Measurements from ENCODE around the gene LMTK3. TPM values are rescaled to one million over a fixed set of nuclear protein-coding genes. Genes with fewer than 3 reads are reported as not detected.

The LMTK3 gene
- total and polyA plus RNA-seq, 2 of the 4 experiments (the other 2 are of a cell fraction), result 0.18 to 0.87 TPM

GRCh38 chr19:48477067-48477685 is 34.5 kb downstream of the LMTK3 start:
- H2BK20ac ChIP-seq (ENCODE audit: low read depth, low read length), result no peak overlapping the region
- H3K4me3 ChIP-seq (ENCODE audit: insufficient read depth, low read depth, low read length), result no peak overlapping the region
- H3K56ac ChIP-seq (ENCODE audit: extremely low read depth, insufficient read depth, low read length), result no peak overlapping the region
- no peaks in the 10 kb centered on the region for H3K27me3 ChIP-seq (ENCODE audit: control insufficient read depth, insufficient read depth, low read length)
- ChIA-PET CTCF (no interaction called here), POLR2A (ENCODE audit: unreplicated experiment) (no interaction called here)
- no peak overlapping the region for H2BK120ac ChIP-seq (ENCODE audit: low read depth, low read length)
- H4K5ac ChIP-seq (ENCODE audit: low read depth, low read length), result no peak overlapping the region
- H4K20me1 ChIP-seq (ENCODE audit: insufficient read depth, low read length), result peaks cover 48% of the 10 kb centered on the region
- no peak overlapping the region for H3K9ac ChIP-seq (ENCODE audit: low read depth, low read length)
- no peak overlapping the region for H3K27ac ChIP-seq (ENCODE audit: insufficient read depth, low read length)
- dilution Hi-C loops (cut with HindIII; ENCODE audit: low sequenced_read_pairs, unreplicated experiment), result no loop called here
- no peaks in the 10 kb centered on the region for H3K9me3 ChIP-seq (ENCODE audit: control insufficient read depth, insufficient read depth, low read length)
- no peak overlapping the region for H2AK9ac ChIP-seq (replicated peaks; ENCODE audit: low read depth, low read length, poor library complexity)
- no peak overlapping the region for H3K14ac ChIP-seq (replicated peaks; ENCODE audit: low read depth, low read length)
- peaks cover 12% of the 10 kb centered on the region for H3K9me1 ChIP-seq (ENCODE audit: insufficient read depth, low read length)
- no peak overlapping the region for H4K8ac ChIP-seq (ENCODE audit: low read depth in 2 of 2, low read length in 2 of 2)
- no peak overlapping the region for H3K18ac ChIP-seq (ENCODE audit: low read depth, low read length)
- intact Hi-C loops (cut with micrococcal nuclease), result no loop called here
- H3K79me1 ChIP-seq (ENCODE audit: low read depth in 1 of 2, low read length in 2 of 2), result peaks cover 12 to 45% of the 10 kb centered on the region in 2 experiments; a peak in 2 of 4 replicates
- H3K4me1 ChIP-seq (ENCODE audit: control insufficient read depth, insufficient read depth, low read length), result peaks cover 10% of the 10 kb centered on the region
- no peak overlapping the region for H3K23ac ChIP-seq (ENCODE audit: low read depth, low read length)
- no peak overlapping the region for H3K4ac ChIP-seq (ENCODE audit: low read depth, low read length)
- no peak overlapping the region for H3K4me2 ChIP-seq (ENCODE audit: low read depth, low read length)
- in situ Hi-C loops (cut with MboI; ENCODE audit: low sequenced_read_pairs), result no loop called here
- no peak overlapping the region for H4K91ac ChIP-seq (ENCODE audit: insufficient read depth, low read depth, low read length)
- no peak overlapping the region for H2AFZ ChIP-seq (replicated peaks; ENCODE audit: low read length, poor library complexity)
- no CpG with 5 or more reads among the region's 10 CpGs for WGBS, 2 experiments (ENCODE audit: extremely low coverage in 2 of 2, insufficient read length in 1 of 2)
- TF ChIP-seq, protein P1, sequence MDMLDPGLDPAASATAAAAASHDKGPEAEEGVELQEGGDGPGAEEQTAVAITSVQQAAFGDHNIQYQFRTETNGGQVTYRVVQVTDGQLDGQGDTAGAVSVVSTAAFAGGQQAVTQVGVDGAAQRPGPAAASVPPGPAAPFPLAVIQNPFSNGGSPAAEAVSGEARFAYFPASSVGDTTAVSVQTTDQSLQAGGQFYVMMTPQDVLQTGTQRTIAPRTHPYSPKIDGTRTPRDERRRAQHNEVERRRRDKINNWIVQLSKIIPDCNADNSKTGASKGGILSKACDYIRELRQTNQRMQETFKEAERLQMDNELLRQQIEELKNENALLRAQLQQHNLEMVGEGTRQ (IDR thresholded peaks at IDR 0.05; ENCODE audit: low read depth, low read length), result no peak
- TF ChIP-seq BHLHE40 (IDR thresholded peaks at IDR 0.05; ENCODE audit: low read depth, low read length), result no peak
- TF ChIP-seq, protein P2, sequence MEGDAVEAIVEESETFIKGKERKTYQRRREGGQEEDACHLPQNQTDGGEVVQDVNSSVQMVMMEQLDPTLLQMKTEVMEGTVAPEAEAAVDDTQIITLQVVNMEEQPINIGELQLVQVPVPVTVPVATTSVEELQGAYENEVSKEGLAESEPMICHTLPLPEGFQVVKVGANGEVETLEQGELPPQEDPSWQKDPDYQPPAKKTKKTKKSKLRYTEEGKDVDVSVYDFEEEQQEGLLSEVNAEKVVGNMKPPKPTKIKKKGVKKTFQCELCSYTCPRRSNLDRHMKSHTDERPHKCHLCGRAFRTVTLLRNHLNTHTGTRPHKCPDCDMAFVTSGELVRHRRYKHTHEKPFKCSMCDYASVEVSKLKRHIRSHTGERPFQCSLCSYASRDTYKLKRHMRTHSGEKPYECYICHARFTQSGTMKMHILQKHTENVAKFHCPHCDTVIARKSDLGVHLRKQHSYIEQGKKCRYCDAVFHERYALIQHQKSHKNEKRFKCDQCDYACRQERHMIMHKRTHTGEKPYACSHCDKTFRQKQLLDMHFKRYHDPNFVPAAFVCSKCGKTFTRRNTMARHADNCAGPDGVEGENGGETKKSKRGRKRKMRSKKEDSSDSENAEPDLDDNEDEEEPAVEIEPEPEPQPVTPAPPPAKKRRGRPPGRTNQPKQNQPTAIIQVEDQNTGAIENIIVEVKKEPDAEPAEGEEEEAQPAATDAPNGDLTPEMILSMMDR (conservative IDR thresholded peaks at IDR 0.05; ENCODE audit: low read depth, low read length), result no peak
- TF ChIP-seq RCOR1 (IDR thresholded peaks at IDR 0.05; ENCODE audit: insufficient replicate concordance, low read length), result no peak
- no peak for TF ChIP-seq RAD21 (IDR thresholded peaks at IDR 0.05; ENCODE audit: low read length)
- no peak for TF ChIP-seq POLR2A (IDR thresholded peaks at IDR 0.05; ENCODE audit: low read depth, low read length)
- no peak for TF ChIP-seq CEBPB (IDR thresholded peaks at IDR 0.05; ENCODE audit: low read depth, low read length)
- no peak for TF ChIP-seq NFE2L2 (IDR thresholded peaks at IDR 0.05; ENCODE audit: low read depth, low read length)
- no peak for TF ChIP-seq RFX5 (IDR thresholded peaks at IDR 0.05; ENCODE audit: low read depth, low read length)
- TF ChIP-seq ELK1 (IDR thresholded peaks at IDR 0.05; ENCODE audit: borderline replicate concordance, low read depth, low read length), result no peak
- TF ChIP-seq CHD1 (IDR thresholded peaks at IDR 0.05; ENCODE audit: low read depth, low read length), result no peak
- no peak for TF ChIP-seq MAFK (IDR thresholded peaks at IDR 0.05; ENCODE audit: low read depth, low read length)
- no peak for TF ChIP-seq SMC3 (IDR thresholded peaks at IDR 0.05; ENCODE audit: low read depth, low read length)
- no peak for TF ChIP-seq FOS (IDR thresholded peaks at IDR 0.05; ENCODE audit: low read depth, low read length)
- no peak for TF ChIP-seq MAZ (IDR thresholded peaks at IDR 0.05; ENCODE audit: borderline replicate concordance, low read depth, low read length)
- no peak for TF ChIP-seq MXI1 (IDR thresholded peaks at IDR 0.05; ENCODE audit: borderline replicate concordance, low read depth, low read length)
- no TSS peak for BruUV-seq (replicated peaks)
- no peak overlapping the region for H2AK5ac ChIP-seq (ENCODE audit: low read depth, low read length)
- H2BK15ac ChIP-seq (ENCODE audit: low read depth, low read length), result no peak overlapping the region
- no peak overlapping the region for H2BK5ac ChIP-seq (ENCODE audit: low read depth, low read length, poor library complexity, severe bottlenecking)
- ATAC-seq (ENCODE audit: low read depth) (no peak), DNase-seq (no peak)
- H3K36me3 ChIP-seq (ENCODE audit: control insufficient read depth, insufficient read depth, low read length), result peaks cover 66% of the 10 kb centered on the region

All from IMR-90 (cell line).